PC-3 (cell line): ENCODE data around the gene MICALL2.

Experiments
- CTCF ChIP-seq: fragments of 300-600 bp; sonication (generic); conservative IDR thresholded peaks from 2 replicates; pipeline ENCODE4 v1.5.1; 2017; ENCODE audit warnings: antibody characterized with exemption, low read depth, mild to moderate bottlenecking, low read length
- EZH2phosphoT487 ChIP-seq: fragments of 300-600 bp; sonication (generic); IDR thresholded peaks from 2 replicates; pipeline ENCODE4 v1.6.1; 2018; ENCODE audit warnings: mild to moderate bottlenecking, antibody characterized with exemption, low read length, borderline replicate concordance

- no peak for TF ChIP-seq CTCF
- TF ChIP-seq EZH2phosphoT487 = no peak
Measured at GRCh38 chr7:1500064-1500807, 41.0 kb upstream of the MICALL2 start.
